DOHH2 (cell line): ENCODE data around the gene CMIP.

ENCODE experiments used
- EZH2phosphoT487 ChIP-seq: fragments of 200-600 bp; sonication (generic); IDR thresholded peaks from 2 replicates; pipeline ENCODE4 v1.6.1; 2017; ENCODE audit warnings: borderline replicate concordance, mild to moderate bottlenecking, antibody characterized with exemption, low read length, moderate library complexity, mixed read lengths
- TF ChIP-seq, protein P1 (sequence below): fragments of 200-600 bp; sonication (generic); IDR thresholded peaks from one replicate; pipeline ENCODE4 v1.5.1; 2014; ENCODE audit warnings: antibody characterized with exemption, mild to moderate bottlenecking, low read depth, low read length; ENCODE audit not compliant: poor library complexity, severe bottlenecking

DNA sequence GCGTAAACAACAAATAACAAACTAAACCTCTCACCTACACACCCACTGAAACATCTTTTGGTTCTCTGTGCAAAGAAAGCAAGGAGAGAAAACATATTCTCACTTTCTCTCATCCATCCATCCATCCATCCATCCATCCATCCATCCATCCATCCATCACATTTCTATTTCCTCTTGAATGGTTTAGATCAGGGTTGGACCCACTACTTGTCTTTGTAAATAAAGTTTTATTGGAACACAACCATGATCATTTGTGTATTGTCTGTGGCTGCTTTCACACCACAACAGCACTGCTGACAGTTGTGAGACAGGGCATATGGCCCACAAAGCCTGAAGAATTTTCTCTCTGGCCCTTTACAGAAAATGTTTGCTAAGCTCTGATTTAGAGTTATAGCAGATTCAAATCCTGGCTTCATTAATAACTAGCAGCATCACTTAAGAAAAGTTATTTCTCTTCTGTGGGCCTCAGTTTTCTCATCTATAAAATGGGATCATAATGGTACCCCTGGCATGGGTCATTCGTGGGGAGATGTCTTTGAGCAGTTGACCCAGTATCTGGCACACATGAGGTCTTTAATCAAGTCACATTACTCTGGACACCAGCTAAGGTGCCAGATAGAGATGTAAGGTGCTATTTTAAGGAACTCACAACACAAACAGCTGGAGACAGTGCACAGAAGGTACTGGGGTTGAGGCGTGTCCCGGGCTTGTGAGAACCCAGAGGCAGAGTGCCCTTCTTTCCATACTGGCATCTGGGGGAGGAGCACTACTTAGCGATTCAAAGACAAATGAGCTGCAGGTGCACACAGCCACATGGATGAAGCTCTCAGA is 146.3 kb downstream of the CMIP start:
- TF ChIP-seq, protein P1, sequence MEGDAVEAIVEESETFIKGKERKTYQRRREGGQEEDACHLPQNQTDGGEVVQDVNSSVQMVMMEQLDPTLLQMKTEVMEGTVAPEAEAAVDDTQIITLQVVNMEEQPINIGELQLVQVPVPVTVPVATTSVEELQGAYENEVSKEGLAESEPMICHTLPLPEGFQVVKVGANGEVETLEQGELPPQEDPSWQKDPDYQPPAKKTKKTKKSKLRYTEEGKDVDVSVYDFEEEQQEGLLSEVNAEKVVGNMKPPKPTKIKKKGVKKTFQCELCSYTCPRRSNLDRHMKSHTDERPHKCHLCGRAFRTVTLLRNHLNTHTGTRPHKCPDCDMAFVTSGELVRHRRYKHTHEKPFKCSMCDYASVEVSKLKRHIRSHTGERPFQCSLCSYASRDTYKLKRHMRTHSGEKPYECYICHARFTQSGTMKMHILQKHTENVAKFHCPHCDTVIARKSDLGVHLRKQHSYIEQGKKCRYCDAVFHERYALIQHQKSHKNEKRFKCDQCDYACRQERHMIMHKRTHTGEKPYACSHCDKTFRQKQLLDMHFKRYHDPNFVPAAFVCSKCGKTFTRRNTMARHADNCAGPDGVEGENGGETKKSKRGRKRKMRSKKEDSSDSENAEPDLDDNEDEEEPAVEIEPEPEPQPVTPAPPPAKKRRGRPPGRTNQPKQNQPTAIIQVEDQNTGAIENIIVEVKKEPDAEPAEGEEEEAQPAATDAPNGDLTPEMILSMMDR = no peak
- TF ChIP-seq EZH2phosphoT487 = no peak
